ENCODE results near the gene SPATC1L.

SPATC1L gene

GRCh38 chr21:46211786-46212720, 27.8 kb upstream of the SPATC1L start:
- TF ChIP-seq JUND (IDR thresholded peaks at IDR 0.05; ENCODE audit: low read depth) = no peak
- in situ Hi-C loops (cut with HindIII; ENCODE audit: low pct_unique_long_range_greater_than_20kb, low sequenced_read_pairs) = no loop called here
- no peak for DNase-seq (ENCODE audit: low read depth in 1 of 2, low spot score in 1 of 2)

GRCh38 chr21:46211376-46211775, 27.1 kb upstream of the SPATC1L start:
- in situ Hi-C loops (cut with HindIII; ENCODE audit: low pct_unique_long_range_greater_than_20kb, low sequenced_read_pairs) = no loop called here
- no peak for TF ChIP-seq JUND (IDR thresholded peaks at IDR 0.05; ENCODE audit: low read depth)
- no peak for DNase-seq (ENCODE audit: low read depth in 1 of 2, low spot score in 1 of 2)

- TF ChIP-seq JUND (IDR thresholded peaks at IDR 0.05; ENCODE audit: low read depth) = no peak
- peak in 1 of 2 experiments; percentile 36 for DNase-seq (ENCODE audit: low read depth in 1 of 2, low spot score in 1 of 2)
- in situ Hi-C loops (cut with HindIII; ENCODE audit: low pct_unique_long_range_greater_than_20kb, low sequenced_read_pairs) = no loop called here
Measured at GRCh38 chr21:46210378-46211136, 26.3 kb upstream of the SPATC1L start.

GRCh38 chr21:46208761-46209721, 24.8 kb upstream of the SPATC1L start:
- no peak for TF ChIP-seq JUND (IDR thresholded peaks at IDR 0.05; ENCODE audit: low read depth)
- in situ Hi-C loops (cut with HindIII; ENCODE audit: low pct_unique_long_range_greater_than_20kb, low sequenced_read_pairs) = no loop called here
- no peak for DNase-seq (ENCODE audit: low read depth in 1 of 2, low spot score in 1 of 2)

- no peak for TF ChIP-seq JUND (IDR thresholded peaks at IDR 0.05; ENCODE audit: low read depth)
- in situ Hi-C loops (cut with HindIII; ENCODE audit: low pct_unique_long_range_greater_than_20kb, low sequenced_read_pairs) = no loop called here
- no peak for DNase-seq (ENCODE audit: low read depth in 1 of 2, low spot score in 1 of 2)
Measured at GRCh38 chr21:46207920-46208591, 23.8 kb upstream of the SPATC1L start.

GRCh38 chr21:46207006-46207919, 23.0 kb upstream of the SPATC1L start:
- in situ Hi-C loops (cut with HindIII; ENCODE audit: low pct_unique_long_range_greater_than_20kb, low sequenced_read_pairs) = no loop called here
- no peak for DNase-seq (ENCODE audit: low read depth in 1 of 2, low spot score in 1 of 2)
- TF ChIP-seq JUND (IDR thresholded peaks at IDR 0.05; ENCODE audit: low read depth) = no peak

GRCh38 chr21:46206163-46207005, 22.1 kb upstream of the SPATC1L start:
- no peak for DNase-seq (ENCODE audit: low read depth in 1 of 2, low spot score in 1 of 2)
- TF ChIP-seq JUND (IDR thresholded peaks at IDR 0.05; ENCODE audit: low read depth) = no peak
- in situ Hi-C loops (cut with HindIII; ENCODE audit: low pct_unique_long_range_greater_than_20kb, low sequenced_read_pairs) = no loop called here

GRCh38 chr21:46205766-46206162, 21.5 kb upstream of the SPATC1L start:
- in situ Hi-C loops (cut with HindIII; ENCODE audit: low pct_unique_long_range_greater_than_20kb, low sequenced_read_pairs) = no loop called here
- DNase-seq (ENCODE audit: low read depth in 1 of 2, low spot score in 1 of 2) = no peak
- no peak for TF ChIP-seq JUND (IDR thresholded peaks at IDR 0.05; ENCODE audit: low read depth)

GRCh38 chr21:46205166-46205565, 20.9 kb upstream of the SPATC1L start:
- in situ Hi-C loops (cut with HindIII; ENCODE audit: low pct_unique_long_range_greater_than_20kb, low sequenced_read_pairs) = no loop called here

GRCh38 chr21:46203203-46203600, 18.9 kb upstream of the SPATC1L start:
- TF ChIP-seq JUND (IDR thresholded peaks at IDR 0.05; ENCODE audit: low read depth) = no peak

More at GRCh38 chr21:46205166-46205565, 20.9 kb upstream of the SPATC1L start:
- DNase-seq (ENCODE audit: low read depth in 1 of 2, low spot score in 1 of 2) = no peak
- no peak for TF ChIP-seq JUND (IDR thresholded peaks at IDR 0.05; ENCODE audit: low read depth)

More at GRCh38 chr21:46203203-46203600, 18.9 kb upstream of the SPATC1L start:
- in situ Hi-C loops (cut with HindIII; ENCODE audit: low pct_unique_long_range_greater_than_20kb, low sequenced_read_pairs) = no loop called here
- DNase-seq (ENCODE audit: low read depth in 1 of 2, low spot score in 1 of 2) = no peak
